Endodermal cell (in vitro differentiated cells): ENCODE data around the gene AHI1. TPM values are rescaled to one million over a fixed set of nuclear protein-coding genes. Genes with fewer than 3 reads are reported as not detected.

ENCODE experiments used
- DNase-seq: peaks from one replicate; pipeline ENCODE4 v3.0.0-alpha.2; 2017
- H3K27ac ChIP-seq: 2 replicates; pipeline ENCODE4 v1.5.1; 2013; ENCODE audit warnings: mild to moderate bottlenecking, low read depth, low read length, moderate library complexity
- H3K27me3 ChIP-seq: 2 replicates; pipeline ENCODE4 v1.6.1; 2013; ENCODE audit warnings: mild to moderate bottlenecking, low read length, moderate library complexity; ENCODE audit not compliant: insufficient read depth, control insufficient read depth, poor library complexity, severe bottlenecking
- H3K36me3 ChIP-seq: 2 replicates; pipeline ENCODE4 v1.7.0; 2013; ENCODE audit warnings: mild to moderate bottlenecking, low read length, moderate library complexity; ENCODE audit not compliant: control insufficient read depth, insufficient read depth
- H3K4me1 ChIP-seq: one replicate; pipeline ENCODE4 v1.7.0; 2013; ENCODE audit warnings: low read length; ENCODE audit not compliant: control insufficient read depth, insufficient read depth
- H3K4me3 ChIP-seq: 2 replicates; pipeline ENCODE4 v1.5.1; 2013; ENCODE audit warnings: mild to moderate bottlenecking, low read length, moderate library complexity
- H3K9ac ChIP-seq: 2 replicates; pipeline ENCODE4 v1.6.1; 2013; ENCODE audit warnings: mild to moderate bottlenecking, low read length, moderate library complexity; ENCODE audit not compliant: poor library complexity, severe bottlenecking; ENCODE audit errors: extremely low read depth
- H3K9me3 ChIP-seq: 2 replicates; pipeline ENCODE4 v1.6.1; 2013; ENCODE audit warnings: mild to moderate bottlenecking, low read length, moderate library complexity; ENCODE audit not compliant: control insufficient read depth
- H3K27ac Mint-ChIP-seq: 2 replicates; pipeline ENCODE4 v1.8.0; 2020; ENCODE audit warnings: mixed read lengths
- H3K27me3 Mint-ChIP-seq: 2 replicates; pipeline ENCODE4 v1.8.0; 2021; ENCODE audit warnings: mild to moderate bottlenecking, mixed read lengths; ENCODE audit not compliant: insufficient read depth
- H3K36me3 Mint-ChIP-seq: 2 replicates; pipeline ENCODE4 v1.8.0; 2020; ENCODE audit warnings: low read depth, mixed read lengths
- H3K4me1 Mint-ChIP-seq: 2 replicates; pipeline ENCODE4 v1.8.0; 2020; ENCODE audit warnings: mixed read lengths
- H3K4me3 Mint-ChIP-seq: 2 replicates; pipeline ENCODE4 v1.8.0; 2020; ENCODE audit warnings: mild to moderate bottlenecking, moderate library complexity, mixed read lengths
- H3K9me3 Mint-ChIP-seq: 2 replicates; pipeline ENCODE4 v1.8.0; 2020; ENCODE audit warnings: mild to moderate bottlenecking, mixed read lengths
- WGBS, 2 experiments: methylation state at CpG; one replicate each; pipeline versions ENCODE4 v1.1.5 to v1.1.7; 2013; ENCODE audit warnings: missing lambda C conversion rate in 2 of 2, mixed read lengths in 1 of 2; ENCODE audit not compliant: insufficient coverage in 1 of 2, insufficient read length in 1 of 2; 5-methylcytosine and 5-hydroxymethylcytosine counted together
- total RNA-seq, 2 donors: library from RNA; stranded (reverse); fragmentation: NEBNext Ultra II Directional in 1 of 2; extraction: Animal tissue kit (Norgen Biotek cat#: 25700) in 1 of 2; gene quantifications; 2 replicates in 1 of 2; 3 replicates in 1 of 2; pipeline ENCODE4 v1.2.1, GENCODE V29; 2021
- TF ChIP-seq, protein P1 (sequence below): fragments of 200-600 bp; sonication (generic); conservative IDR thresholded peaks from 2 replicates; pipeline ENCODE4 v1.5.0; 2021; ENCODE audit warnings: antibody characterized with exemption, mild to moderate bottlenecking

Gene AHI1
- total RNA-seq, 2 donors from 2014 or later: 24.9 to 34.9 TPM

DNA sequence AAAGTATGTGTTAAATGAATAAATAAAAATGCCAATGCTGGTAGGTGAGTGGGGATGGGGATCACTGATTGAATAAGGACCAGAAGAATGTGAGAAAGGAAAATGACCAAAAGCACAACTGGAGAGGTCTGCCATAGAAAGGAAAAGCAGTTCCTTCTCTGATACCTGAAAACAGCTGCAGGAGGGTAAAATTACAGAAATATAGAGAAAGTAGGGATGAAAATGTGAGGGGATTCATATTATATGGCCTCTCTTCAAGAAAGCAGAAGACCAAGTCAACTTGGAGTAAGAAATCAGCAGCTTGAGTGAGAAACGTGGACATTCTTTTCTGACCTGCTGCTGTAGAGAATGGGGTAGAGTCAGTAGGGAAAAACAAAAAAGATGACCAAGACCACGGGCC is 191.4 kb downstream of the AHI1 start:
- H3K27me3 Mint-ChIP-seq: no peaks in the 10 kb centered on the region
- H3K27ac ChIP-seq: no peak overlapping the region
- H3K9me3 ChIP-seq: no peaks in the 10 kb centered on the region
- no peak overlapping the region for H3K27ac Mint-ChIP-seq
- no peaks in the 10 kb centered on the region for H3K36me3 ChIP-seq
- H3K4me3 ChIP-seq: no peak overlapping the region
- H3K4me3 Mint-ChIP-seq: no peak overlapping the region
- H3K4me1 ChIP-seq: no peaks in the 10 kb centered on the region
- no peak for DNase-seq
- no peak overlapping the region for H3K9ac ChIP-seq
- no peaks in the 10 kb centered on the region for H3K9me3 Mint-ChIP-seq
- H3K27me3 ChIP-seq: no peaks in the 10 kb centered on the region
- TF ChIP-seq, protein P1, sequence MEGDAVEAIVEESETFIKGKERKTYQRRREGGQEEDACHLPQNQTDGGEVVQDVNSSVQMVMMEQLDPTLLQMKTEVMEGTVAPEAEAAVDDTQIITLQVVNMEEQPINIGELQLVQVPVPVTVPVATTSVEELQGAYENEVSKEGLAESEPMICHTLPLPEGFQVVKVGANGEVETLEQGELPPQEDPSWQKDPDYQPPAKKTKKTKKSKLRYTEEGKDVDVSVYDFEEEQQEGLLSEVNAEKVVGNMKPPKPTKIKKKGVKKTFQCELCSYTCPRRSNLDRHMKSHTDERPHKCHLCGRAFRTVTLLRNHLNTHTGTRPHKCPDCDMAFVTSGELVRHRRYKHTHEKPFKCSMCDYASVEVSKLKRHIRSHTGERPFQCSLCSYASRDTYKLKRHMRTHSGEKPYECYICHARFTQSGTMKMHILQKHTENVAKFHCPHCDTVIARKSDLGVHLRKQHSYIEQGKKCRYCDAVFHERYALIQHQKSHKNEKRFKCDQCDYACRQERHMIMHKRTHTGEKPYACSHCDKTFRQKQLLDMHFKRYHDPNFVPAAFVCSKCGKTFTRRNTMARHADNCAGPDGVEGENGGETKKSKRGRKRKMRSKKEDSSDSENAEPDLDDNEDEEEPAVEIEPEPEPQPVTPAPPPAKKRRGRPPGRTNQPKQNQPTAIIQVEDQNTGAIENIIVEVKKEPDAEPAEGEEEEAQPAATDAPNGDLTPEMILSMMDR: no peak
- peaks cover 23% of the 10 kb centered on the region for H3K4me1 Mint-ChIP-seq
- 89 to 100% methylated on average over 1 of the region's 2 CpGs for WGBS, 2 experiments
- H3K36me3 Mint-ChIP-seq: peaks cover 2% of the 10 kb centered on the region

DNA sequence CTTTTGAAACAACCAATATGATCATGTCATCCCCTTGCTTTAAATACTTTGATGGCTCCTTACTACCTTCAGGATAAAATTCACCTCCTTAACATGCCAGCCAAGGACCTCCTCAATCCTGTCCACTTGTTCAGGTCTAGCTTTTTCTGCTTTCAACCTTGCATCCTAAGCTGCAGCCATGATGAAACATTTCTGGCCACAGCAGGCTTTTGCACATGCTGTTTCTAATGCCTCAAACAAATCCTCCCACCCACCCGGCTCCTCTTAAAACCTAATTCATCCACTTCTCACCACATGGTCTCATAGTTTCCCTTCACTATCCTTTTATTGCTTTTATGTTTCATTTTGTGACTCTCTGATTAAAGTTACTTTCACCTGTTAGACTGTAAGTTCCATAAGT is 191.9 kb downstream of the AHI1 start:
- no peak overlapping the region for H3K4me3 Mint-ChIP-seq
- H3K9me3 ChIP-seq: no peaks in the 10 kb centered on the region
- TF ChIP-seq, protein P1: no peak
- no peaks in the 10 kb centered on the region for H3K27me3 ChIP-seq
- 89 to 92% methylated on average over 1 of the region's 1 CpG for WGBS, 2 experiments
- H3K27ac ChIP-seq: no peak overlapping the region
- no peaks in the 10 kb centered on the region for H3K4me1 ChIP-seq
- no peaks in the 10 kb centered on the region for H3K36me3 ChIP-seq
- H3K9me3 Mint-ChIP-seq: no peaks in the 10 kb centered on the region
- H3K27ac Mint-ChIP-seq: no peak overlapping the region
- DNase-seq: no peak
- peaks cover 2% of the 10 kb centered on the region for H3K36me3 Mint-ChIP-seq
- no peak overlapping the region for H3K4me3 ChIP-seq
- H3K4me1 Mint-ChIP-seq: peaks cover 23% of the 10 kb centered on the region
- no peak overlapping the region for H3K9ac ChIP-seq
- H3K27me3 Mint-ChIP-seq: no peaks in the 10 kb centered on the region

DNA sequence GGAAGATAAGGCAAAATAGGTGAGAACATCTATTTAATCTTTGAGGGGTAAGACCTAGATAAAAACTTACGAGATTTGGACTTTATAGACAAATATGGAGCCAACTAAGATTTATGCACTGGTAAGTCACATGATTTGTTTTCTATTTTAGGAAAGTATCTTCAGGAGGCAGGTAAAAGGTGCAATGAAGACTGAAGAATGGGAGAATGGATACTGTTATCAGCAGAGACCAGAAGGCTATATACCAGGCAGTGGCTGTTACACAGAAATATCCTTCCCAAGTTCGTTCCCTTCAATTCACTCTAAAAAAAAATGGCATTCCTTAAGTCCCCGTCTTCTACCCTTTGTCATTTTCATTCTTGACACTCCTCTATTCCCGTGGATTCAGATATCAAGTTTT is 192.7 kb downstream of the AHI1 start:
- Histone ChIP-seq H3K9ac (no peak overlapping the region), H3K9me3 (no peaks in the 10 kb centered on the region), H3K27ac (no peak overlapping the region), H3K36me3 (no peaks in the 10 kb centered on the region), H3K4me3 (no peak overlapping the region), H3K4me1 (no peaks in the 10 kb centered on the region), H3K27me3 (no peaks in the 10 kb centered on the region)
- peaks cover 25% of the 10 kb centered on the region for H3K4me1 Mint-ChIP-seq
- WGBS, 2 experiments: 92 to 100% methylated on average over 3 to 4 of the region's 4 CpGs
- no peak overlapping the region for H3K4me3 Mint-ChIP-seq
- DNase-seq: no peak
- H3K9me3 Mint-ChIP-seq: no peaks in the 10 kb centered on the region
- H3K27me3 Mint-ChIP-seq: no peaks in the 10 kb centered on the region
- peaks cover 2% of the 10 kb centered on the region for H3K36me3 Mint-ChIP-seq
- no peak overlapping the region for H3K27ac Mint-ChIP-seq
- TF ChIP-seq, protein P1: no peak
